ENCODE data around the gene GPER1.

The GPER1 gene

GRCh38 chr7:1053816-1054370 lies 34.0 kb upstream of the GPER1 start:
- no peak for DNase-seq (ENCODE audit: low read depth in 2 of 2)

GRCh38 chr7:1054438-1054837 lies 33.5 kb upstream of the GPER1 start:
- DNase-seq (ENCODE audit: low read depth in 2 of 2): no peak

GRCh38 chr7:1054861-1055450 lies 33.0 kb upstream of the GPER1 start:
- peak in 1 of 2 donors; percentile 23 for DNase-seq (ENCODE audit: low read depth in 2 of 2)

GRCh38 chr7:1055491-1055955 lies 32.4 kb upstream of the GPER1 start:
- no peak for DNase-seq (ENCODE audit: low read depth in 2 of 2)

- no peak for DNase-seq (ENCODE audit: low read depth in 2 of 2)
These were observed 31.7 kb upstream of the GPER1 start for GRCh38 chr7:1055956-1056784.

GRCh38 chr7:1056785-1057410 lies 31.0 kb upstream of the GPER1 start:
- DNase-seq (ENCODE audit: low read depth in 2 of 2): no peak

GRCh38 chr7:1057416-1058291 lies 30.3 kb upstream of the GPER1 start:
- no peak for DNase-seq (ENCODE audit: low read depth in 2 of 2)

- DNase-seq (ENCODE audit: low read depth in 2 of 2): no peak
These were observed 29.6 kb upstream of the GPER1 start for GRCh38 chr7:1058311-1058710.

GRCh38 chr7:1058821-1059199 lies 29.1 kb upstream of the GPER1 start:
- DNase-seq (ENCODE audit: low read depth in 2 of 2): no peak

- DNase-seq (ENCODE audit: low read depth in 2 of 2): no peak
These were observed 28.5 kb upstream of the GPER1 start for GRCh38 chr7:1059200-1060091.

GRCh38 chr7:1060315-1061072 lies 27.4 kb upstream of the GPER1 start:
- DNase-seq (ENCODE audit: low read depth in 2 of 2): no peak

GRCh38 chr7:1061180-1061579 lies 26.7 kb upstream of the GPER1 start:
- DNase-seq (ENCODE audit: low read depth in 2 of 2): no peak

GRCh38 chr7:1062296-1063294 lies 25.3 kb upstream of the GPER1 start:
- DNase-seq (ENCODE audit: low read depth in 2 of 2): no peak

- DNase-seq (ENCODE audit: low read depth in 2 of 2): no peak
These were observed 24.6 kb upstream of the GPER1 start for GRCh38 chr7:1063361-1063760.

- no peak for DNase-seq (ENCODE audit: low read depth in 2 of 2)
These were observed 23.3 kb upstream of the GPER1 start for GRCh38 chr7:1064581-1064980.

- DNase-seq (ENCODE audit: low read depth in 2 of 2): no peak
These were observed 22.7 kb upstream of the GPER1 start for GRCh38 chr7:1065263-1065584.

GRCh38 chr7:1065585-1066241 lies 22.2 kb upstream of the GPER1 start:
- DNase-seq (ENCODE audit: low read depth in 2 of 2): peak; percentile 65 to 68

- no peak for DNase-seq (ENCODE audit: low read depth in 2 of 2)
These were observed 21.7 kb upstream of the GPER1 start for GRCh38 chr7:1066242-1066588.

Data from stimulated activated CD4-positive, alpha-beta T cell treated with anti-CD3 and anti-CD28 coated beads, Interleukin-1b, Interleukin-23, amount 100 ng/mL, for 1 hour (primary cell).